ENCODE measurements around the gene CCDC146.
"Not testable (repeated sequence)": the region's sequence is repeated elsewhere in the genome, so short reads cannot be mapped to it uniquely, and the experiment has no call there.

CCDC146 gene

GRCh38 chr7:77121860-77122681, at the start of gene CCDC146:
Gene CCDC146, plus strand, starts transcription at chr7:77122615. Its CDS starts 45,054 bp downstream, at chr7:77167669.
- peak; percentile 66 for TF ChIP-seq POLR2A (IDR thresholded peaks at IDR 0.05; ENCODE audit: low read length)
- DNase-seq = peak; percentile 98 to 99

GRCh38 chr7:77074786-77075396, 47.5 kb upstream of the CCDC146 start:
- DNase-seq = not testable (repeated sequence)

GRCh38 chr7:77077060-77077459, 45.4 kb upstream of the CCDC146 start:
- DNase-seq = not testable (repeated sequence)

GRCh38 chr7:77079112-77079511, 43.3 kb upstream of the CCDC146 start:
- DNase-seq = not testable (repeated sequence)

GRCh38 chr7:77079624-77080023, 42.8 kb upstream of the CCDC146 start:
- not testable (repeated sequence) for DNase-seq

- not testable (repeated sequence) for DNase-seq
Observed at GRCh38 chr7:77080236-77080635, 42.2 kb upstream of the CCDC146 start.

GRCh38 chr7:77082192-77082591, 40.2 kb upstream of the CCDC146 start:
- DNase-seq = not testable (repeated sequence)

- not testable (repeated sequence) for DNase-seq
Observed at GRCh38 chr7:77092301-77092700, 30.1 kb upstream of the CCDC146 start.

- not testable (repeated sequence) for DNase-seq
Observed at GRCh38 chr7:77100501-77100900, 21.9 kb upstream of the CCDC146 start.

GRCh38 chr7:77101187-77101586, 21.2 kb upstream of the CCDC146 start:
- DNase-seq = not testable (repeated sequence)

GRCh38 chr7:77102671-77103070, 19.7 kb upstream of the CCDC146 start:
- not testable (repeated sequence) for DNase-seq

GRCh38 chr7:77105904-77106303, 16.5 kb upstream of the CCDC146 start:
- not testable (repeated sequence) for DNase-seq

GRCh38 chr7:77107659-77108058, 14.8 kb upstream of the CCDC146 start:
- not testable (repeated sequence) for DNase-seq

- not testable (repeated sequence) for DNase-seq
Observed at GRCh38 chr7:77108362-77108761, 14.1 kb upstream of the CCDC146 start.

- peak; percentile 15 to 35 for DNase-seq
Observed at GRCh38 chr7:77112719-77113306, 9.6 kb upstream of the CCDC146 start.

- DNase-seq = not testable (repeated sequence)
Observed at GRCh38 chr7:77125486-77125885, 3.1 kb downstream of the CCDC146 start.

- DNase-seq = not testable (repeated sequence)
Observed at GRCh38 chr7:77127009-77127408, 4.6 kb downstream of the CCDC146 start.

- DNase-seq = not testable (repeated sequence)
Observed at GRCh38 chr7:77128582-77129410, 6.4 kb downstream of the CCDC146 start.

- DNase-seq = not testable (repeated sequence)
Observed at GRCh38 chr7:77131781-77132180, 9.4 kb downstream of the CCDC146 start.

- not testable (repeated sequence) for DNase-seq
Observed at GRCh38 chr7:77138668-77139067, 16.3 kb downstream of the CCDC146 start.

GRCh38 chr7:77140291-77140690, 17.9 kb downstream of the CCDC146 start:
- DNase-seq = not testable (repeated sequence)

GRCh38 chr7:77152232-77152631, 29.8 kb downstream of the CCDC146 start:
- DNase-seq = not testable (repeated sequence)

Data from erythroblast (primary cell).